ENCODE results near the gene ACSL5. TPM values are rescaled to one million over a fixed set of nuclear protein-coding genes. Genes with fewer than 3 reads are reported as not detected.

The ACSL5 gene
- total and polyA plus RNA-seq, 3 donors from 2014 or later, result 10.1 to 20.1 (median 11.4) TPM

DNA sequence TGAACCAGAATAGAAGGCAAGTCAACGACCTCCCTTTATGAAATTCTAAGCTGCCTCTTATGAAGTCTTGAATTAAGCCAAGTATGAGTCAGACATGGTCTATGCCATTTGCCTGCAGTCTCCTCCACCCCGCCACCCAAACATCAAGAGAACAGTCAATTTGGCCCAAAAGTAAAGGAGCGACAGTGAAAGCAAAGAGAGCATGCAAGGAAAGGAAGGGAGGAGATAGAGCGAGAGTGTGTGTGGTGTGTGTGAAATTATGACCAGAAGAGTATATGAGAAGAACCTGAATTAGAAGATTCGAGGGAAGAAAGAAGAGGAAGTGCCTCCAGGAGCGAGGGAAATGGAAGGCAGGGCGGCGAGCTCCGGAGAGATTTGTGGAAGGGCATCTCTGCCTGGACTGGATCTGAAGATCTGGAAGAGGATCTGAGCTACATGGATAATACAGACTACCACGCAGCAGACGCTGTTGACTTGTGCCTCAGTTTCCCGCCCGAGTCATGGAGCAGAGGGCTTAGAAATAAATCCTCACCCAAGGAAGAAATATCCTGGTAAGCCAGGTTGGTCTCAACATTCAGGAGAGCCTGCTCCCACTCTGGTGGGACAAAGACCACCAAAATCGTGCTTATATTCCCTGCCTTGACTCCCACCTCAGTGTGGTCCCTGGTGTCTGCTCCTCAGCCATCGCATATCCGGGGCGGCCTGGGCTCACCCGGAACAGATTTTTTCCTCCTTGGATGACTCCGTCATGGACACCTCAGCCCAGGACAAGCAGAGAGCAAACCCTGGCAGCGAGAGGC is 72.3 kb downstream of the ACSL5 start:
- peaks cover 14% of the 10 kb centered on the region for H3K4me1 ChIP-seq
- 4 to 5% methylated on average over 16 to 20 of the region's 20 CpGs for WGBS, 2 donors
- no peak for DNase-seq
- H3K9me3 ChIP-seq, result no peaks in the 10 kb centered on the region
- TF ChIP-seq POLR2A (IDR thresholded peaks at IDR 0.05), result no peak
- TF ChIP-seq, protein P1, sequence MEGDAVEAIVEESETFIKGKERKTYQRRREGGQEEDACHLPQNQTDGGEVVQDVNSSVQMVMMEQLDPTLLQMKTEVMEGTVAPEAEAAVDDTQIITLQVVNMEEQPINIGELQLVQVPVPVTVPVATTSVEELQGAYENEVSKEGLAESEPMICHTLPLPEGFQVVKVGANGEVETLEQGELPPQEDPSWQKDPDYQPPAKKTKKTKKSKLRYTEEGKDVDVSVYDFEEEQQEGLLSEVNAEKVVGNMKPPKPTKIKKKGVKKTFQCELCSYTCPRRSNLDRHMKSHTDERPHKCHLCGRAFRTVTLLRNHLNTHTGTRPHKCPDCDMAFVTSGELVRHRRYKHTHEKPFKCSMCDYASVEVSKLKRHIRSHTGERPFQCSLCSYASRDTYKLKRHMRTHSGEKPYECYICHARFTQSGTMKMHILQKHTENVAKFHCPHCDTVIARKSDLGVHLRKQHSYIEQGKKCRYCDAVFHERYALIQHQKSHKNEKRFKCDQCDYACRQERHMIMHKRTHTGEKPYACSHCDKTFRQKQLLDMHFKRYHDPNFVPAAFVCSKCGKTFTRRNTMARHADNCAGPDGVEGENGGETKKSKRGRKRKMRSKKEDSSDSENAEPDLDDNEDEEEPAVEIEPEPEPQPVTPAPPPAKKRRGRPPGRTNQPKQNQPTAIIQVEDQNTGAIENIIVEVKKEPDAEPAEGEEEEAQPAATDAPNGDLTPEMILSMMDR (IDR thresholded peaks at IDR 0.05), result no peak
- H3K36me3 ChIP-seq (ENCODE audit: low read depth, missing control alignments), result no peaks in the 10 kb centered on the region
- H3K27ac ChIP-seq, result peak overlapping the region; percentile 84 to 92
- intact Hi-C loops (cut with DNase I; ENCODE audit: low total_unique reads), result no loop called here
- H3K4me3 ChIP-seq, result peak overlapping the region; percentile 91 to 93
- H3K27me3 ChIP-seq, result no peaks in the 10 kb centered on the region

DNA sequence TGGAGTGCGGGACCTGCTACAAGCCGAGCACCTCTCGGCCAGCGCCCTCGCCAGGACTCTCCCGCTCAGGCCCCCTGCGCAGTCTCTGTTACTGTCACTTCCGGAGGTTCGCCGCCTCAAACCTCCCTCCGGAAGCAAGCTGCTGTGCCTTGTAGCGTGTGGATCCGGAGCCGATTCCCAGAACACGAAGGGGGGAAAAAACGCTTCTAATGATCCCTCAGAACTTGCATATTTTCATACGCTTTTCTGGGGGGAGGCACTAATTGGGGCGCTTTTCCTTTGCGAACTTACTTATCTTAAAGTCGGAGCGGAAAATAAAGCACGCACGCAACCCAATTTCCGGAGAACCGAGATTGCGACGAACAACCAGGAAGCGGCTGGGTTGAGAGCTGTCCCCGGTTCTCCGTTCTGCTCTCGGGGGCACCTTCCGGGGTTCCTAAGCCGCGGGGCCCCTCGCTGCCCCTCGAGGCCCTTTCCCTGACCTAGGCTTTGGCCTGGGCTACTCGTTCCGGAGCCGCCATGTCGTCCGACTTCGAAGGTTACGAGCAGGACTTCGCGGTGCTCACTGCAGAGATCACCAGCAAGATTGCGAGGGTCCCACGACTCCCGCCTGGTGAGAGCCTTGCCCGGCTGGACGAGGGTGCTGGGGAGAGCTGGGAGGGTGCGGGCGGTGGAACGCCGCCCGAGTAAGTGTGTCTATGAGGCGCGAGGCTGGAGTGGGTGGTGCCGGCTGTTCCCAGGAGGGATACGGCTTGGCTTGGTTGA is 73.1 kb downstream of the ACSL5 start, which contains the start of the genes VTI1A and ZDHHC6:
Gene VTI1A, plus strand, starts transcription at position 361 of the 765 bp plus-strand sequence. Its CDS starts 159 bp downstream, at position 520.
Gene ZDHHC6, minus strand, starts transcription at position 60 of the 765 bp plus-strand sequence. CDS start 1,478 bp downstream, outside the sequence.
- intact Hi-C loops (cut with DNase I; ENCODE audit: low total_unique reads), result no loop called here
- Histone ChIP-seq H3K36me3 (ENCODE audit: low read depth, missing control alignments) (no peaks in the 10 kb centered on the region), H3K4me1 (peaks cover 16% of the 10 kb centered on the region), H3K27me3 (no peaks in the 10 kb centered on the region), H3K4me3 (peak within 1 kb of the TSS; percentile 91 to 93), H3K27ac (peak within 1 kb of the TSS; percentile 84 to 92), H3K9me3 (no peaks in the 10 kb centered on the region)
- peak; percentile 88 for DNase-seq
- 0% methylated on average over 30 to 59 of the region's 59 CpGs for WGBS, 2 donors
- TF ChIP-seq, protein P1 (IDR thresholded peaks at IDR 0.05), result peak in 1 of 3 experiments; percentile 12
- no peak for TF ChIP-seq POLR2A (IDR thresholded peaks at IDR 0.05)

DNA sequence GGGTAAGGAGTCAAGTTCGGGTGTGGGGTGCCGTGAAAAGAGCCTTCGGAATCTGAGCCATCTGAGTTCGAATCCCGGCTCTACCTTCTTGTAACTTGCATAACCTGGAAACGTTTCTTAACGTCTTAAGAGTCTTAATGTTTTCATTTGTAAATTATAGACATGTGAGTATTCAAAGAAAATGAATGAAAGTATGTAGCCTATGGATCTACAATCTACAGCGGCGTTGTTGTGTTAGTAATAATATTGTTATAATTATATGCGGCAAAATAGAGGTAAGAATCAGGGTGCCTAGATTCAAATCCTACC is 73.7 kb downstream of the ACSL5 start:
- intact Hi-C loops (cut with DNase I; ENCODE audit: low total_unique reads), result no loop called here
- Histone ChIP-seq H3K9me3 (no peaks in the 10 kb centered on the region), H3K4me3 (peak overlapping the region; percentile 91 to 93), H3K27ac (peak overlapping the region; percentile 84 to 92), H3K27me3 (no peaks in the 10 kb centered on the region), H3K36me3 (ENCODE audit: low read depth, missing control alignments) (no peaks in the 10 kb centered on the region), H3K4me1 (peaks cover 16% of the 10 kb centered on the region)
- no peak for DNase-seq
- WGBS, 2 donors, result 3 to 5% methylated on average over 10 of the region's 10 CpGs
- TF ChIP-seq, protein P1 (IDR thresholded peaks at IDR 0.05), result no peak
- no peak for TF ChIP-seq POLR2A (IDR thresholded peaks at IDR 0.05)

DNA sequence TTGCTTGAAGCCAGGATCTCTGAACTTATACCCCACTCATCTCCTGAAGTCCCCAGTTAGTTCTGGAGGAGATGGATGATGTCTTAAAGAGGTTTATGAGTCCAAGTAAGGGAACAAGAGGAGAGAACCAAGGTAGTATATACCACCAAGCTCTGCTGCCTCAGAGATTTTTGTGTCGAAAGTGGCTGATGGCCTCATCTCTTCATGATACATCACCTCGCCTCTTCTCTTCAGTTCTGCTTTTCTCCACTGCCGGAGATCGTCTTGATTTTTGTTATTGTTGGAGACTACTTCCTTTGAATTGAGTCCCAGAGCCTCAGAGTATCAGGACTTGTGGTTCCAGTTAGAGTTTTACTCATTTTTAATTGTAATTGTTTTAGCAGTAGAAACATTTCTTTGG is 75.0 kb downstream of the ACSL5 start:
- 46 to 48% methylated on average over 4 of the region's 4 CpGs for WGBS, 2 donors
- no peak for DNase-seq
- intact Hi-C loops (cut with DNase I; ENCODE audit: low total_unique reads), result no loop called here
- no peaks in the 10 kb centered on the region for H3K27me3 ChIP-seq
- H3K27ac ChIP-seq, result no peak overlapping the region
- H3K4me3 ChIP-seq, result no peak overlapping the region
- no peaks in the 10 kb centered on the region for H3K36me3 ChIP-seq (ENCODE audit: low read depth, missing control alignments)
- peaks cover 16% of the 10 kb centered on the region for H3K4me1 ChIP-seq
- TF ChIP-seq POLR2A (IDR thresholded peaks at IDR 0.05), result no peak
- TF ChIP-seq, protein P1 (IDR thresholded peaks at IDR 0.05), result no peak
- no peaks in the 10 kb centered on the region for H3K9me3 ChIP-seq

All from testis (tissue), 3 donors.